Muscle layer of colon (tissue), 2 donors: ENCODE data around the gene KIF1A.

Source experiments
- H3K27ac ChIP-seq: one replicate; pipeline ENCODE4 v1.7.0; 2013; ENCODE audit warnings: low read depth, mild to moderate bottlenecking, low read length, moderate library complexity
- H3K27me3 ChIP-seq, 2 donors: one replicate each; pipeline ENCODE4 v1.7.0; 2013; ENCODE audit warnings: low read length in 2 of 2, mild to moderate bottlenecking in 2 of 2; ENCODE audit not compliant: insufficient read depth in 2 of 2, control insufficient read depth in 1 of 2
- H3K36me3 ChIP-seq: one replicate; pipeline ENCODE4 v1.7.0; 2013; ENCODE audit warnings: mild to moderate bottlenecking, low read length; ENCODE audit not compliant: insufficient read depth
- H3K4me1 ChIP-seq: one replicate; pipeline ENCODE4 v1.7.0; 2013; ENCODE audit warnings: mild to moderate bottlenecking, low read length; ENCODE audit not compliant: insufficient read depth
- H3K4me3 ChIP-seq, 2 donors: one replicate each; pipeline ENCODE4 v1.7.0; 2013; ENCODE audit warnings: low read length in 2 of 2, low read depth in 1 of 2, mild to moderate bottlenecking in 1 of 2, moderate library complexity in 1 of 2
- H3K9ac ChIP-seq: one replicate; pipeline ENCODE4 v1.7.0; 2013; ENCODE audit warnings: low read length
- H3K9me3 ChIP-seq: one replicate; pipeline ENCODE4 v1.7.0; 2013; ENCODE audit warnings: mild to moderate bottlenecking, low read length
- donor health status: abdominal sarcoma.
- donor health status: Adenocarcinoma of cecum.

Gene KIF1A

DNA sequence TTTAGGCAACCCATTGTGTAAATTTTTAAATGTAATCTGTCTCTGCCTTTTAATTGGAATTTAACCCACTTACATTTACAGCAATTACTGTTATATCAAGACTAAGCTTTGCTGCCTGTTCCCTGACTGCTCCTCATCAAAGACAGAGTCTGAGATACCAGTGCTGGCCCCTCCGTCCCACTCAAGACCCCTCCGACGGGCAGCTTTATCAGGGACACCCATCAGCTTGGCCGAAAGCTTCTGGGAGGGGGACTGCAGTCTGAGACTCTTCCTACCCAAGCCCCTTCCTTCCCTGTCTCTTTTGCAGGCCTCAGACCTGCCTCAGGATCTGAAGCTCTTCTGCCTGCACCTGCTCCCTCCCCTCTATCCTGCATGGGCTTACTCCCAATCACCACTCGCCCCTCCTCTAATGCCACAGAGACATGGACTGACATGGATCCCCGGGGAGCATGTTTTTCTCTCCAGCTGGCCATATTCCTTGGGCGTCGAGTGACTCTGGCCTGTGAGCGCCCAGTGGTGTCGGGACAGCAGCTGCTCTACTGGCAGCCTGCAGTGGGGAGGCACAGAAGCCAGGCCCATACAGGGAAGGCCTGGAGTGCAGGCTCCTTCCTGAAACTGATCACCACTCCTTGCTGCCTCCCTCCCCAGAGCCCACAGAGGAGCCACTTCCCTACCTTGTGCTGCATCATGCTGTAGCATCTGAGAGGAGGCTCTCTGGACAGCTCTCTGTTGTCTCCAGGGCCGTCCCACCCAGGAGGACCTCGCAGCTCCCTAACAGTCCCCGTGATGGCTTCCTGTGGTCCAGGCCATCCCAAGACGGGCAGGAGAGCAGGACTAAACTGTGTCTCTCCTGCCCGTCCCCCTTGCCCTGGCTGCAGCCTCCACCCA lies 3.7 kb upstream of the KIF1A start:
- Histone ChIP-seq H3K27ac (no peak overlapping the region), H3K4me3 (no peak overlapping the region), H3K9ac (no peak overlapping the region), H3K9me3 (peaks cover 5% of the 10 kb centered on the region), H3K4me1 (no peaks in the 10 kb centered on the region), H3K27me3 (peaks cover 23 to 65% of the 10 kb centered on the region in 2 donors), H3K36me3 (no peaks in the 10 kb centered on the region)

- no peaks in the 10 kb centered on the region for H3K4me1 ChIP-seq
- no peak overlapping the region for H3K4me3 ChIP-seq
- H3K27ac ChIP-seq, result no peak overlapping the region
- H3K9me3 ChIP-seq, result peaks cover 5% of the 10 kb centered on the region
- H3K9ac ChIP-seq, result no peak overlapping the region
- no peaks in the 10 kb centered on the region for H3K36me3 ChIP-seq
- H3K27me3 ChIP-seq, result peaks cover 19 to 71% of the 10 kb centered on the region in 2 donors
Observed at GRCh38 chr2:240822280-240822847, 2.3 kb upstream of the KIF1A start.

- H3K4me3 ChIP-seq, result no peak overlapping the region
- H3K36me3 ChIP-seq, result no peaks in the 10 kb centered on the region
- H3K9ac ChIP-seq, result no peak overlapping the region
- no peaks in the 10 kb centered on the region for H3K4me1 ChIP-seq
- peaks cover 14 to 62% of the 10 kb centered on the region in 2 donors for H3K27me3 ChIP-seq
- H3K27ac ChIP-seq, result no peak overlapping the region
- H3K9me3 ChIP-seq, result peaks cover 5% of the 10 kb centered on the region
Observed at GRCh38 chr2:240821429-240821778, 1.4 kb upstream of the KIF1A start.

DNA sequence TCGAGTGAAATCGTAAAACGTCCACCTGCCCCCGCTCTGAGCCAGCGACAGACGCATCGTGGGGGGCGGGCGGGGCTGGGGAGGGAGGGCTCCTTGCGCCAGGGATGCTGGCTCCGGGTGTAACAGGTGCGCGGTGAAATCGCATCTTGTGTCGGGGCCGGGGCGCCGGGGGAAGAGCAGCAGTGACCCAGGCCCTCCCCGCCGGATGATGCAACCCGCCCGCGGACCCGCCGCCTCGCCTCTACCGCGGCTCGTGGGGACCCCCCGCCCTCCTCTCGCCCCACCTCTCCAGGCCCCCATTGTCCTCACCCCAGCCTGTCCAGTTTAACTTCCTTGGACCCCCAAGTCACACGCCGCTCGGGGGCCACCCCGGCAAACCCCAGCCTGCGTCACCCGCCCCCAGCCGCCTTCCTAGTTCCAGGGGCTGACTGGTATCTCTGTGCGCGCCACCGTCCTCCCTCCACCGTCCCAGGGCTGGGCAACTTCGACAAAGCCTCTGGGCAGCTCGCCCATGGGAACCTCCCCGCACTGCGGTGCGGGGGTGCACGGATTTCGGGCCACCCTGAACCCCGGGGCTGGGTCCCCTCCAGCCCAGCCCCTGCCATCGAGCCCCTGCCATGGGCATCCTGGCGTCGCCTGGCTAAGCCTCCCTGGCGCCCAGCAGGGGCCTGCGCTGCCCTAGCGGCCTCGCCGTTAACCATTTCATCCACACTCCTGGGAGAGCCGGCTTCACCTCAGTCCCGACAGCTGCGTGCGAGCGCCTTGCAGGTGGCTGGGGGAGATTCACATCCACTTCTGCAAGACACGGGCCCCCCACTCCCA lies 799 bp upstream of the KIF1A start:
- no peaks in the 10 kb centered on the region for H3K4me1 ChIP-seq
- H3K9me3 ChIP-seq, result peaks cover 5% of the 10 kb centered on the region
- H3K27ac ChIP-seq, result no peak overlapping the region
- no peak overlapping the region for H3K9ac ChIP-seq
- H3K4me3 ChIP-seq, result no peak overlapping the region
- H3K36me3 ChIP-seq, result no peaks in the 10 kb centered on the region
- H3K27me3 ChIP-seq, result peaks cover 14 to 58% of the 10 kb centered on the region in 2 donors

DNA sequence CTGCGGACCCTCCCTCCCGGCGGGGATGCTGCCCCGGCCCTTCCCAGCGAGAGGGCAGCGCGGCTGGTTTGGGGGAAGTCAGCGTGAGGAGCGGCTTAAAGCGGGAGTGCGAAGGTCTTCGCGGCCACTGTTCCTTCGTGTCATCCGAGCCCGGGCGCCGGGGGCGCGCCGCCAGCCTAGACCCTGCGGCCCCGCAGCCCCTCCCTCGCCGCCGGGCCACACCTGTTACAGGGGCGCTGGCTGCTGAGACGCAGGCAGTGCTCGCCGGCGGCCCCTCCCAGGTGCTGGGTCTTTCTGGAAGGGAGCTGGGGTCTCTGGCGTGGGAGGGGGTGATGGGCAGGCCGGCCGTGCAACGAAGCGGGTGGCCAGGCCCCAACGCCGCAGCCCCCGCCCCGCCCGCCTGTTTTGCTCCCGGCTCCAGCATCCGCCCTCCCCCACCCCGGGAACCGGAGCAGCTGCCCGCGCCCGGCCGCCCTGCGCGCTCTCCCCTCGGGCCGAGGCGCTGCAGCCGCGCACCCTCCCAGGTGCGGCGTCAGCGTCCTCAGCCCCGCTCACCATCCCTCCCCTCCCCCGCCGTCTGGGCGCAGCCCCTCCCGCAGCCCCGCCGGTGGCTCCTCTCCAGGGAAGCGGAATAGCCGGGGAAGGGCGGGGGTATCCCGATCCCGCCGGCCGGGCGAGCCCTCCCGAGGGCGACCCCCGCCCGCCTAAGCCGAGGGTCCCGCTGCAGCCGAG lies 727 bp downstream of the KIF1A start:
- Histone ChIP-seq H3K4me1 (no peaks in the 10 kb centered on the region), H3K36me3 (no peaks in the 10 kb centered on the region), H3K27me3 (peaks cover 9 to 46% of the 10 kb centered on the region in 2 donors), H3K4me3 (no peak overlapping the region), H3K9me3 (peaks cover 5% of the 10 kb centered on the region), H3K27ac (no peak overlapping the region), H3K9ac (no peak overlapping the region)

GRCh38 chr2:240818293-240819125 lies 1.5 kb downstream of the KIF1A start:
- Histone ChIP-seq H3K27me3 (peaks cover 9 to 39% of the 10 kb centered on the region in 2 donors), H3K9ac (no peak overlapping the region), H3K4me3 (no peak overlapping the region), H3K9me3 (peaks cover 5% of the 10 kb centered on the region), H3K36me3 (no peaks in the 10 kb centered on the region), H3K4me1 (no peaks in the 10 kb centered on the region), H3K27ac (no peak overlapping the region)

- H3K4me1 ChIP-seq, result no peaks in the 10 kb centered on the region
- no peaks in the 10 kb centered on the region for H3K9me3 ChIP-seq
- H3K4me3 ChIP-seq, result no peak overlapping the region
- no peak overlapping the region for H3K9ac ChIP-seq
- no peaks in the 10 kb centered on the region for H3K36me3 ChIP-seq
- H3K27ac ChIP-seq, result no peak overlapping the region
- H3K27me3 ChIP-seq, result peaks cover 9 to 37% of the 10 kb centered on the region in 2 donors
Observed at GRCh38 chr2:240817496-240818292, 2.3 kb downstream of the KIF1A start.

DNA sequence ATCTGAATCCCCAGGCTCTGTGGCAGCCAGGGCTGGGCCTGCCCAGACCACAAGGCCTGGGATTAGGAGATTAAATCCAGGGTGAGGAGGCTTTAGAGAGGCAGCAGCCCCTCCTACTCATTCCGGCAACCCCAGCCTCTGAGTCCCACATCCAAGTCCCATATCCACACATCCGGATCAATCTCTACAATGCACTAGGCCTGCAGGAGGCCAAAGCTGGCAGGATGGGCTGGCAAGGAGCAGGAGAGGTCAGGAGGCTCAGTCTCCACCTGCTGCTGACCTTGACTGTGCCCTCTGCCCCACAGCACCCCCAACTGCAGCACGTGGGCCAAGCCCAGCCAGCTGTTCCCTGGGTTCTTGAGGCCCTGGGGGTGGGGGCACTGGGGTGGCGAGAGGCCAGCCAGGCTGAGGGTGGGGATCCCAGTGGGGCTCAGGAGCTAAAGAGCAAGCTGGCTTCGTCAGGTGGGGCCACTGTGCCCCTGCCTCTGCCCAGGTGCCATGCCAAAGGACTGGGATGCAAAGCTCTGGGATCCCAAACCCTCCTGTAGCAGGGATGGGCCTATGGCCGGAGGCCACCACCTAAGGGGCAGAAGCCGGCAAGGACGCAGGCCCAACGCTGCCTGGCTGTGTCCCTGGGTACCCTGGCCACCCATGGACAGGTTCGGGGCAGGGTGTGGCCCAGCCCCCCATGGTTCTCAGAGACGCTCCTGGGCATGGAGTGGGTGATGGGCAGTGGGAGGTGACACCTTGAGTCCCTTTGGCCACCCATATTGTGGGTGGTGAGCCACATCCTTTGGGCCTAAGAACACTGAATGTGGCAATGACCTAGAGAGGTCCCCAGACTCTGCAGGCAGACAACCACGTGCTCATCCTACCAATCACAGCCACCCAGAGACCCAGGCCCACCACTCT lies 3.2 kb downstream of the KIF1A start:
- H3K36me3 ChIP-seq, result no peaks in the 10 kb centered on the region
- H3K9me3 ChIP-seq, result no peaks in the 10 kb centered on the region
- H3K4me3 ChIP-seq, result no peak overlapping the region
- no peak overlapping the region for H3K27ac ChIP-seq
- peaks cover 9 to 37% of the 10 kb centered on the region in 2 donors for H3K27me3 ChIP-seq
- no peaks in the 10 kb centered on the region for H3K4me1 ChIP-seq
- H3K9ac ChIP-seq, result no peak overlapping the region

DNA sequence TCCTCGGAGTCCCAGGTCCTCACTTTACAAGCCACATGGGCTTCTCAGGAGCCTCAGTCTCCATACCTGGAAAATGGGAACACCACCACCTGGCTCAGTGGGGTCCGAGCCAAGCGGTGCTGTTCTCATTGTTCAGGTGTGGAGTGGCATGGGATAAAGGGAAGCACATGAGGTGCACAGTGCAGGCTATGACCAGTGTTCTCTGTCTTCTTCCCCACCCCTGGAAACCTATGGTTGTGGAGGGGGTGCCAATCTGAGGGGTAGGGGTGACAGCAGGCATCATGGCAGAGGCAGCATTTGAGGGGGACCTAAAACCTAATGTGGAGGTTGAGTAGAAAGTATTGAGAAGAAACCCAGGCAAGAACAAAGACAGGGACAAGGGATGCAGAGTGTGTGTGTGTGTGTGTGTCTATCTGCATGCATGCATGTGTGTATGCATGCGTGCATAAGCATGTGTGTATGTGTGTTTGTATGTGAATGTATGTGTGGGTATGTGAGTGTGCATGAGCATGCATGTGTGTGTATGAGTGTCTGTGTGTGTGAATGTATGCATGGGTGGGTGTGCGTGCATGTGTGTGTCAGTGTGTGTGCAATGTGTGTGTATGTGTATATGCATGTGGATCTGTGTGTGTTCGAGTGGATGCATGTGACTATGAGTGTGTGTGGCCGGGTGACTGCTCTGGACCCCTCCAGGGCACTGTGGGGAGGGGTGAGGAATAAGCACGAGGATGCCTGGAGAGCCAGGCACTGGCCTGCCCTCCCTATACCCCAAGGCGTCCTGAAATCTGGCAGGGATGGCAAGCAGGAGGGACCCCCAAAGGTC lies 4.0 kb downstream of the KIF1A start:
- Histone ChIP-seq H3K27ac (no peak overlapping the region), H3K9ac (no peak overlapping the region), H3K36me3 (no peaks in the 10 kb centered on the region), H3K27me3 (peaks cover 2 to 28% of the 10 kb centered on the region in 2 donors), H3K4me1 (no peaks in the 10 kb centered on the region), H3K4me3 (no peak overlapping the region), H3K9me3 (no peaks in the 10 kb centered on the region)
